ENCODE measurements around the gene CHST12. TPM values are rescaled to one million over a fixed set of nuclear protein-coding genes. Genes with fewer than 3 reads are reported as not detected.

The CHST12 gene
- total and polyA plus RNA-seq, 11 donors, result 12.5 to 20.7 (median 14.8) TPM

GRCh38 chr7:2394566-2395082, 8.8 kb upstream of the CHST12 start:
- 91 to 93% (median 92%) methylated on average over 16 to 21 of the region's 21 CpGs for WGBS, 4 donors
- intact Hi-C loops (cut with DNase I), result no loop called here
- no peaks in the 10 kb centered on the region for H3K36me3 ChIP-seq
- H3K4me1 ChIP-seq, result peaks cover 0 to 31% (median 11%) of the 10 kb centered on the region in 12 donors
- H3K27ac ChIP-seq, result no peak overlapping the region
- TF ChIP-seq POLR2A (IDR thresholded peaks at IDR 0.05), result no peak
- TF ChIP-seq, protein P1, sequence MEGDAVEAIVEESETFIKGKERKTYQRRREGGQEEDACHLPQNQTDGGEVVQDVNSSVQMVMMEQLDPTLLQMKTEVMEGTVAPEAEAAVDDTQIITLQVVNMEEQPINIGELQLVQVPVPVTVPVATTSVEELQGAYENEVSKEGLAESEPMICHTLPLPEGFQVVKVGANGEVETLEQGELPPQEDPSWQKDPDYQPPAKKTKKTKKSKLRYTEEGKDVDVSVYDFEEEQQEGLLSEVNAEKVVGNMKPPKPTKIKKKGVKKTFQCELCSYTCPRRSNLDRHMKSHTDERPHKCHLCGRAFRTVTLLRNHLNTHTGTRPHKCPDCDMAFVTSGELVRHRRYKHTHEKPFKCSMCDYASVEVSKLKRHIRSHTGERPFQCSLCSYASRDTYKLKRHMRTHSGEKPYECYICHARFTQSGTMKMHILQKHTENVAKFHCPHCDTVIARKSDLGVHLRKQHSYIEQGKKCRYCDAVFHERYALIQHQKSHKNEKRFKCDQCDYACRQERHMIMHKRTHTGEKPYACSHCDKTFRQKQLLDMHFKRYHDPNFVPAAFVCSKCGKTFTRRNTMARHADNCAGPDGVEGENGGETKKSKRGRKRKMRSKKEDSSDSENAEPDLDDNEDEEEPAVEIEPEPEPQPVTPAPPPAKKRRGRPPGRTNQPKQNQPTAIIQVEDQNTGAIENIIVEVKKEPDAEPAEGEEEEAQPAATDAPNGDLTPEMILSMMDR (IDR thresholded peaks at IDR 0.05), result no peak
- no peaks in the 10 kb centered on the region for H3K9me3 ChIP-seq
- no peak overlapping the region for H3K4me3 ChIP-seq
- ATAC-seq, result no peak
- DNase-seq, result peak in 1 of 5 donors; percentile 8
- H3K27me3 ChIP-seq, result no peaks in the 10 kb centered on the region

DNA sequence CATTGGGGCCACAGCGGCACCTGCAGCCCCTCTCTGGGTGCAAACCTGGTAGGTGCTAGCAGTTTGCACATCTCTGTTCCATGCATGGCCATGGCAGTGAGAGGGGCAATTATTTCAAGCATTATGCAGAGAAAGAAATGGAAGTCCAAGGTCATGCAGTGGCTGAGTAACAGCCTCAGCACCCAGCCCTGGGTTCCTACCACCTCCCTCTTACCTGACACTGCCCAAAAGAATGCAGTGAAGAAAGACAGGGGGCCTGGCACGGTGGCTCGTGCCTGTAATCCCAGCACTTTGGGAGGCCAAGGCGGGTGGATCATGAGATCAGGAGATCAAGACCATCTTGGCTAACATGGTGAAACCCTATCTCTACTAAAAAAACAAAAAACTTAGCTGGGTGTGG, 4.9 kb upstream of the CHST12 start:
- TF ChIP-seq, protein P1 (IDR thresholded peaks at IDR 0.05), result no peak
- TF ChIP-seq POLR2A (IDR thresholded peaks at IDR 0.05), result no peak
- Histone ChIP-seq H3K4me3 (no peak overlapping the region), H3K36me3 (no peaks in the 10 kb centered on the region), H3K4me1 (peaks cover 3 to 43% (median 19%) of the 10 kb centered on the region in 12 donors), H3K27me3 (no peaks in the 10 kb centered on the region), H3K27ac (no peak overlapping the region), H3K9me3 (no peaks in the 10 kb centered on the region)
- intact Hi-C loops (cut with DNase I), result no loop called here
- ATAC-seq, result no peak
- 92 to 98% (median 95%) methylated on average over 4 of the region's 4 CpGs for WGBS, 4 donors
- DNase-seq, result no peak

GRCh38 chr7:2399848-2400587, 3.4 kb upstream of the CHST12 start:
- Histone ChIP-seq H3K9me3 (no peaks in the 10 kb centered on the region), H3K27ac (peak overlapping the region in 11 of 12 donors; percentile 50 to 84 (median 78)), H3K27me3 (no peaks in the 10 kb centered on the region), H3K36me3 (no peaks in the 10 kb centered on the region), H3K4me3 (peak overlapping the region in 3 of 12 donors; percentile 2 to 12 (median 9)), H3K4me1 (peaks cover 3 to 47% (median 26%) of the 10 kb centered on the region in 12 donors)
- peak in 1 of 4 donors; percentile 47 for ATAC-seq
- no peak for TF ChIP-seq POLR2A (IDR thresholded peaks at IDR 0.05)
- TF ChIP-seq, protein P1 (IDR thresholded peaks at IDR 0.05), result no peak
- intact Hi-C loops (cut with DNase I), result loop anchor here in 3 of 10 donors (5.0 to 10.0 kb wide), 3 partner anchors 43 to 157 kb away; partner anchors contain the start of genes BRAT1 (in 1 of the 3), EIF3B (in 1 of the 3) and IQCE (in 1 of the 3)
- DNase-seq, result peak; percentile 80 to 86 (median 85)
- 14 to 19% (median 17%) methylated on average over 6 of the region's 6 CpGs for WGBS, 4 donors

GRCh38 chr7:2402687-2403013, 761 bp upstream of the CHST12 start:
- Histone ChIP-seq H3K27me3 (no peaks in the 10 kb centered on the region), H3K27ac (peak overlapping the region in 9 of 12 donors; percentile 22 to 87 (median 47)), H3K4me3 (peak overlapping the region in 11 of 12 donors; percentile 43 to 100 (median 91)), H3K4me1 (peaks cover 3 to 69% (median 38%) of the 10 kb centered on the region in 12 donors), H3K36me3 (no peaks in the 10 kb centered on the region), H3K9me3 (no peaks in the 10 kb centered on the region)
- no peak for DNase-seq
- TF ChIP-seq POLR2A (IDR thresholded peaks at IDR 0.05), result no peak
- TF ChIP-seq, protein P1 (IDR thresholded peaks at IDR 0.05), result no peak
- WGBS, 4 donors, result 56 to 65% (median 61%) methylated on average over 6 of the region's 6 CpGs
- ATAC-seq, result no peak
- intact Hi-C loops (cut with DNase I), result loop anchor here in 3 of 10 donors (2.0 to 10.0 kb wide), 4 partner anchors 45 to 155 kb away; partner anchors contain the start of genes EIF3B (in 2 of the 3), BRAT1 (in 1 of the 3) and IQCE (in 1 of the 3)
